ENCODE results near the gene GPHN.

- TF ChIP-seq CTCF (IDR thresholded peaks at IDR 0.05) (no peak), POLR2A (IDR thresholded peaks at IDR 0.05) (no peak)
Observed at GRCh38 chr14:67068251-67068650, 560.3 kb downstream of the GPHN start.

Measured in right lobe of liver (tissue), 4 donors.